CD4-positive, alpha-beta T cell treated with Interleukin-4 for 4 hours (primary cell): ENCODE results near the gene DNLZ.

ENCODE experiments used
- DNase-seq: peaks from one replicate; pipeline ENCODE4 v3.0.0-alpha.2; 2020

Gene DNLZ

DNA sequence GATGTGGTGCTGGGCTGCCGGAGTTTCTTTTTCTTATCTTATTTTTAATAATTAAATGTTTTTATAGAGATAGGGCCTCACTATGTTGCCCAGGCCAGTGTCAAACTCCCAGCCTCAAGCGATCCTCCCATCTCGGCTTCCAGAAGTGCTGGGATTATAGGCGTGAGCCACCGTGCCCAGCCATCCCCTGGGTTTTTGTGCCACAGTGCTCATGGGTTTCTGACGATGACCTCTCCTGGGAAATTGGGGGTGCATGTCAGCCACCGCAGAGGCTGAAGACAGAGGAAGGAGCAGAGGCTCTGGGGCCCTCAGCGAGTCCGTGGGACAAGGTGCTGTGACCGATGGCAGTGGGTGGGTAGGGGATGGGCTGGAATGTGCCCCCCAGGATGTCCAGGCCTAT, 21.8 kb downstream of the DNLZ start:
- no peak for DNase-seq

DNA sequence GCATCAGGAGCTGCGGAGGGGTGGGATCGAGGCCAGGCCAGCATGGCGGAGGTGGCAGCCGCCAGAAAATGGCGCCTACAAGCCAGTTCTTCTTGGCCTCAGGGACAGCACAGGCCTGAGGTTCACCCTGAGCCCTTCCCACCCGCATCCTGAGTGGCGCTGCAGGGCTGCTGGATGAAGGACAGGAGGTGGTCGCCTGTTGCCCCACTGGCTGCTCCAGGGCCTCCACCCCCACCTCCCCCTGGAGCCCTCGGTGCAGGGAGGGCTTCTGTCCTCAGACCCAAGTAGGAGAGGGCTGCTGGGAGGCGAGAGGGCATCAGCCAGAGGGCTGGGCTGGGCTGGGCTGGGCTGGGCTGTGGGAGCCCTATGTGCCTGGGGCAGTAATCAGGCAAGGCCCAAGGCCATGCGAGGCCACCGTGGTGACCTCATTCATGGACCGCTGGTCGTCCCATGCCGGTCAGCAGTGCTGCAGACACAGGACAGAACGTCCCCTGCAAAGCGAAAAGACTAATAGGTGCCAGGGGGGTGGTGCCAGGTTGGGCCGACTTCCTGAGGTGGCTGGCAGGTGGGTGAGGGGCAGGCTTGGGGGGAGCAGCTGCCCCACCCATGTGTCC, 22.4 kb downstream of the DNLZ start:
- no peak for DNase-seq

DNA sequence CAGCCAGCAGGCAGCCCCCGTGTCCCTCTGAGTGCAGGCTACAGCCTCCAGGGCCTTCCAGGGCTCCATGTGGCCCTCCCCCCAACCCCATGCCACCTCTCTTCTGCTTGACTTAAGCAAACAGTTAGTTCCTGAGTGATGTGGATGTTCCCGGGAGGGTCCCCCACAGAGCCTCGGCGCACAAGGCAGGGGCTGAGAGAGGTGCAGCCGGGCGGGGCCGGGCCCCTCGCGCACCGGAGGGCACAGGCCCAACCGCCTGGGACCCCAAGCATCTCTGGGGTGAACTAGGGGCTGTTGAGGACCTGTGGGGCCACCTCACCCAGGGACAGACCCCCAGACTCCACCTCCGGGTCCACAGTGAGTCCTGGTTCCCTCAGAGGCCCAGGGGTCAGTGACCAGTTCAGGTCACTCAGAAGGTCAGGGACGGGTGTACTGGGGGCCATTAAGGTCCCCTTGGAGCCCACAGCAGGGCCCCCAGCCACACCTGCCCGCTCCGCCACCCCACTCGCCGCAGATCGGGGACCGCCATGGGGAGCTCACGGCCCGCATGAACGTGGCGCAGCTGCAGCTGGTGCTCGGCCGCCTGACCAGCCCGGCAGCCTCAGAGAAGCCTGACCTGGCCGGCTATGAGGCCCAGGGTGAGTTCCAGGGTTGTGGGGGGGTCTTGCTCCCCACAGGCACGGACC, 23.0 kb downstream of the DNLZ start:
- DNase-seq = no peak

DNA sequence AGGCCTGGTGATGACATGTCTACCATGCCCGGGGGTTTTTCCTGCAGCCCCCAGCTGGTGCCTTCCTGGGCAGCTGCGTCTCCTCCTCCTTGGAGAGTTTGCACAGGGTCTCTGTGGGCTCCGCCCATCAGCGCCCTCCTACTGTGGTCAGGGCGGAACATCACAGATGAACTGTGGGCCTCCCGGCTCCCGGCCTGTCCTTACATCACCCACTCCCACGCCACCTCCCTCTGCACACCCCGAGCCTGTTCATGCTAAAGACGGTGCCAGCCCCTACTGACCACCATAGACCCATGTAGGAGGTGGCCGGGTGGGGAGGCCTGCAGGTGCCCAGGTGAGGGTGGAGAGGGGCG, 23.6 kb downstream of the DNLZ start:
- no peak for DNase-seq

DNA sequence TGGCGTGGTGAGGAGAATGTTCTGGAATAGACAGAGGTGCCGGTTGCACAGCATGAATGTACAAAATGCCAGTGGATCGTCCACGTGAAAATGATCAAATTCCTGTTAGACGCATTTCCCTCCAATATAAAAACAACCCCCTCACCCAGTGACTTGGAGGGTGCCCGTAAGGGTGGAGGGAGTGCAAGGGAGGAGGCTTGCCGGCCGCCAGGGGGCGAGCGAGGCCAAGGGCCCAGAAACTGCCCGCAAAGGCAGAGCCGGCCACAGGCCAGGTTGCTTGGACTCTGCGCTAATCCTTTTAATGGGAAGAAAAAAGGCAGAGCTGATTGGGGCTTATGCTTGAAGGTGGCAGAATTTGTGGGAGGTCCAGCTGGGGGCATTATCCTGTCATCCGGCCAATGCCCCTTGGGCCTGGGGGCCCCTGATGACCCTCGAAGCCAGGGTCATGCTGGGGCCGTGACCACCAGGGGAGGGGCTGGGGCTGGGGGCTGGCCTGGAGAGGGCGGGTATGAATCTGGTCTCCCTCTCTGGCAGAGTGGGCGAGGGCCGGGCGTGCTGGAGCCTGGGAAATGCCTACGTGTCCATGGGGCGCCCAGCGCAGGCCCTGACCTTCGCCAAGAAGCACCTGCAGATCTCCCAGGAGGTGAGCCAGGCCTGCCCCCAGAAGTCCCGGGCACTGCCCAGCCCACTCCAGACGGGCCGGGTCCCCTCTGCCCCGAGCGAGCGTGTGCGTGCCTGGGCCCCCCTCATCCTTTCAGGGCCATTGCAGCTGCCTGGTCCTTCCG, 24.2 kb downstream of the DNLZ start:
- peak; percentile 32 for DNase-seq

DNA sequence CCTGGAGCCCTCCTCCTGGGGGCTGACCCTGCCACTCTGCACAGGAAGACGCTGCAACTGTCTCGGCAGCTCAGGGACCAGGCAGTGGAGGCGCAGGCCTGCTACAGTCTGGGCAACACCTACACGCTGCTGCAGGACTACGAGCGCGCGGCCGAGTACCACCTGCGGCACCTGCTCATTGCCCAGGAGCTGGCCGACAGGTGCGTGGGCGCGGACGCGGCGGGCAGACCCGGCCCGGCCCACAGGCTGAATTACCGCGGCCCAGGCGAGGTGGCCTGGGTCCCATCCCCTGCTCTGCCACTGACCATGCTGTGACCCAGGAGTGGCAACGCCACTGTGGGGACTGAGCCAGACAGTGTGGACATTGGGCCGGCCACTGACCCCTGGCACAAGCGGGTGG, 25.0 kb downstream of the DNLZ start:
- no peak for DNase-seq

DNA sequence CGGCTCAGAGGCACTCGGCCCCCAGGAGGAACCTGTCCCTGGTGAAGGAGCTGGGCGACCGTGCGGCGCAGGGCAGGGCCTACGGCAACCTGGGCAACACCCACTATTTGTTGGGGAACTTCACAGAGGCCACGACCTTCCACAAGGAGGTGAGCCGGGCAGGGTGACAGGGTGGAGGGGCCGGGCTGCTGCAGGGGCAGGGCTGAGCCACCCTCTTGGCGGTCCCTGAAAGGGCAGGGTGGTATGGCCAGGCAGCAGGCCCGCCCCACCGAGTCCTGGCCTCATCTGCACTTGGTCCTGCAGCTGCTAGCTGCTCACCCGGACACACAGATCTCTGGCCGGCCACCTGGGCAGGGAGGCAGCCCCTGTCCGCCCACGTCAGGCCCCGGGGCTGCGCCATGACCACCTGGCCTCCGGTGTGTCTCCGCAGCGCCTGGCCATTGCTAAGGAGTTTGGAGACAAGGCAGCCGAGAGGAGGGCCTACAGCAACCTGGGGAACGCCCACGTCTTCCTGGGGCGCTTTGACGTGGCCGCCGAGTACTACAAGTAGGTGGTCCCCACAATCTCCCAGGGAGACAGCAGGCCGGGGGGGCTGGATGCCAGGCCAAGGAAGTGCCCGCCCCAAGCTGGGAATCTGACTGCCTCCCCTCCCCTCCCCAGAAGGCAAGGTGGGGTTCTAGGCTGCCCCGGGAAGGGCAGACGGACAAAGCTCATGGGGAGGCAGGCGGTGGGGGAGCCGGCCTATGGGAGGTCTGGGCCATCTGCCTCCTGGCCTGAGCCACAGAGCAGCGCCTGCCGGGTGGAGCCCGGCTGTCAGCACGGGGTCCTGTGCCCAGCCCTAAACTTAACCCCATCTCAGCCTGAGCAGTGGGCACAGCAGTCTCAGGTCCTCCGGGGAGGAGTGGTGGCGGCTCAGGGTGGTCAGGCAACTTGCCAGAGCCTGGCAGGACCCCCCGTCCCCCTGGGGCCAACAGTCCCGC, 25.8 kb downstream of the DNLZ start:
- DNase-seq = no peak

DNA sequence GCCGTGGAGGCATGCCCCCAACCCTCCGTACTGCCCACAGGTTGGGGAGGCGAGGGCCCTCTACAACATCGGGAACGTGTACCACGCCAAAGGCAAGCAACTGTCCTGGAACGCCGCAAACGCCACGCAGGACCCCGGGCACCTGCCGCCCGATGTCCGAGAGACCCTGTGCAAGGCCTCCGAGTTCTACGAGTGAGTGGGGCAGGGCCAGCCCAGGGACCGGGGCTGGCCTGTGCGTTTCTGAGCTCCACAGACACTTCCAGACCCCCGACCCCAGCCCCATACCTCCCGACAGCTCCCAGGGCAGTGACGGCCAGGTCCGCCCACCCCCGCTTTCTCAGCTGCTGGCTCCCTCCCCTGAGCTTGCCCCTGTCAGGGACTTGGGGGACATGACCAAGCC, 26.7 kb downstream of the DNLZ start:
- DNase-seq = no peak

DNA sequence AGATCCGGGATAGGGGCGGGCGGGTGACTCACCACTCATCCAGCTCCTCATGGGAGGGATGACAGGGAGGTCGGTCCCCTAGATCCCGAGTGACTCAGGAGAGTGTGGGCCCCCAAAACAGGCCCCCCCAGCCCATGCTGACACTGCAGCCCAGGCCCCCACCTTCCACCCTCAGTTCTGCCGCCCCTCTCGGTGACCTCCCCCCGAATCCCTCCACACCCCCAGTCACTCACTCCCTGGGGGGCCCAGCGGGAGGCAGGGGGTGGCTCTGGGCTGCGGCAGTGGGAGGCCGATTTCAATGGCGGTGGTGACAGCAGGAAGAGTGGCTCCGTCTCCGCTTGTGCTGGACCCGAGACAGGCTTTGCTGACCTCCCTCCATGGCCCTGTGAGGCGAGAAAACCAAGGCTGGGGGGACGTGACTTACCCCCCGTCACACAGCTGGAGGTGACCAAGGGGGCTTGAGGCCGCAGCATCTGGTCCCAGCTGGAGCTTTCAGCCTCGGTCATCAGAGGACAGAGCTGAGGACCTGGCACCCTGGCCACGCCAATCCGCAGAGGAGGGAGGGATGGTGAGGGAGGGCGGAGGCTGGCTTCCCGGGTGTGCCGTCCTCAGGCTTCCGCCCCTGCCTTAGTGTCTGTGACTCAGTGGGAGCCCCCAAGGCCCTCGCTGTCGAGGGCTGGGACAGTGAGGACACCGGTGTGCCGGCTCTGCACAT, 27.2 kb downstream of the DNLZ start:
- DNase-seq = no peak

DNA sequence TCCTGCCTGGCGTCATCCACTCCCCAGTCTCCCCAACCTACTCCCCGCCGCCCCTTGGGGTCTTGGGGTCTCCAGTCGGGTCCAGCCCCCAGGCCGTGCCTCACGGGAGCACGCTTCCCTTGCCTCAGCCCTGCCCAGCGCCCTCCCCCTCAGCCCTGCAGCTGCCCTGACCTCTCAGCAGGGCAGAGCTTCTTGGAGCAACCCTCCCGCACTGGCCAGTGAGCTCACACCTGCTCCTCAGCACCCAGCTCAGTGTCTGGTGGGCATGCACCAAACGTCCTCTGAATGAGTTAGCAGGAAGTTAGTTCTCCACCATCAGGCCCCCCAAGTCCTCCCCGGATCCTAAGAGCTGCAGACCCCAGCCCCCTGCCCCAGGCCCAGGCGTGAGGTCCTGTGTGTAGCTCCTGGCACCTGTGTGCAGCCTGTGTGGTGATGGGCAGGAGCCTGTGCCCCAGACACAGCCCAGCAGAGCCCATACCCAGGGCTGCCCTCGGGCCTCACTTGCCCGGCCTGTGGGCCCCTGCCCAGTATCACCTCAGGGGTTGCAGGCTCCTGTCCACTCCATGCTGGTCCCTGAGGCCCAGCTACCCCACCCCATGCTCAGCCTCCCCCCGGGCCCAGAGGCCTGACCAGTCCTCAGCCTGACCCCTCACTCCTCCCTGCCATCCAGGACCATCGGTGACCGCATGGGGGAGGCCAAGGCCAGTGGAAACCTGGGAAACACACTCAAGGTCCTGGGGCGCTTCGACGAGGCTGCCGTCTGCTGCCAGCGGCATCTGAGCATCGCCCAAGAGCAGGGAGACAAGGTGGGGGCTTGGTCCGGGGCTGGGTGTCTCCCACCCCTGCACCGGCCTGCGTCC, 28.0 kb downstream of the DNLZ start:
- DNase-seq = no peak

DNA sequence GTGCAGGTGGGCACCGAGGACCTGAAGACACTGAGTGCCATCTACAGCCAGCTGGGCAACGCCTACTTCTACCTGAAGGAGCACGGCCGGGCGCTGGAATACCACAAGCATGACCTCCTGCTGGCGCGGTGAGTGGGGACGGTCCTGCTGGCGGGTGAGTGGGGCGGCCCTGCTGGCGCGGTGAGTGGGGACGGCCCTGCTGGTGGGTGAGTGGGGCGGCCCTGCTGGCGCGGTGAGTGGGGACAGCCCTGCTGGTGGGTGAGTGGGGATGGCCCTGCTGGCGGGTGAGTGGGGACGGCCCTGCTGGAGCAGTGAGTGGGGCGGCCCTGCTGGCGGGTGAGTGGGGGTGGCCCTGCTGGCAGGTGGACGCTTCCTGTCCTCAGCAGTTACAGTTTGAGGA, 29.0 kb downstream of the DNLZ start:
- no peak for DNase-seq

DNA sequence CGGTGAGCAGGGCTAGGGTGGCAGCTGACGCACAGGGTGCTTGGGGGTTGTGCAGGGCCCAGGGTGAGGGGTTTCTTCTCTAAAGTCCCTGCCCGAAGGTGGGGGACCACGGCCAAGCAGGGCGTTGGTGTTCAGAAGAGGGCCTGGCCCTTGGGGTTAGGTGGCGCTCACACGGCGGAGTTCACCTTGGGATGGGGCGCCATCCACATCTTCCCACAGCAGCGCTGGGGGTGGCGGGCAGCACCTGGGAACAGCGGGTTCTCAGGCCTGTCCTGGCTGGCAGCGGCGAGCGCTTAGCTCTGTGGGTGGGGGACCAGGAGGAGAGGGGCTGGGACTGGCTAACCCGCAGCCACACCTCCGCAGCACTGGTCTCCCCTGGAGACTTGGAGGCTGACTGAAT, 30.1 kb downstream of the DNLZ start:
- no peak for DNase-seq

DNA sequence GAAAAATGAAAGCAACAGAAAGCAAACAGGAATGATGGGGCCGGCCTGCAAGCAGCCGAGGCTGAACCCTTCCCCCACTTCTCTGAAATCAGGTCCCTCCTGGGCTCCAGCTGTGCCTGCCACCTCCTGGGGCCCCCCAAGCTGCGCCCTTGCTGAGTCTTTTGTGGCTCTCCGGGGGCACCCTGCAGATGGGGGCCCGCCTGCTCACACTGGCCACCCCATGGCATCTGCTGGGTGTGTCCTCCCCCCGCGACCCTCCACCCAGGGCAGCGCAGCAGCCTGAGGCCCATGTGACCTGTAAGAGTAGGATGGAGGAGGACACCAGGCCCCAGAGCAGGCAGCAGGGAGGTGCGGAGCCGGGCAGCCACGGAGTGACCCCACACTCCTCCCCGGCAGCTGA, 30.5 kb downstream of the DNLZ start:
- DNase-seq = no peak

DNA sequence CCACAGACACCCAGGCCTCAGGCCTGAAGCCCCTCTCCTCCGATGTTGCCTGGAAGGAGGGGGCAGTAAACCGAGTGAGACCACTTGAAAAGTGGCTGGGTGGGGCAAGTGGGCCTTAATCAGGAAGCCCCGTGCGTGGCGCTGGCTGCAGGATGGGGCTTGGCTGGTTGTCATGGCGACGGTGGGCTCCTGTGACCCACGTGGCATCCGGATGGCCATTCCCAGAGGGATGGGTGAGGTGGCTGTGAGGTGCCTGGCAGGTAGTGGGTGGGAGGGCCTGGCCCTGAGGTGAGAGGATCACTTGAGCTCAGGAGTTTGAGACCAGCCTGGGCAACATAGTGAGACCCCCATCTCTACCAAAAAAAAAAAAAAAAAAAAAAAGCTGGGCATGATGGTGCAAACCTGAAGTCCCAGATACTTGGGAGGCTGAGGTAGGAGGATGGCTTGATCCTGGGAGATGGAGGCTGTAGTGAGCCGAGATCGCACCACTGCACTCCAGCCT, 31.0 kb downstream of the DNLZ start:
- no peak for DNase-seq

DNA sequence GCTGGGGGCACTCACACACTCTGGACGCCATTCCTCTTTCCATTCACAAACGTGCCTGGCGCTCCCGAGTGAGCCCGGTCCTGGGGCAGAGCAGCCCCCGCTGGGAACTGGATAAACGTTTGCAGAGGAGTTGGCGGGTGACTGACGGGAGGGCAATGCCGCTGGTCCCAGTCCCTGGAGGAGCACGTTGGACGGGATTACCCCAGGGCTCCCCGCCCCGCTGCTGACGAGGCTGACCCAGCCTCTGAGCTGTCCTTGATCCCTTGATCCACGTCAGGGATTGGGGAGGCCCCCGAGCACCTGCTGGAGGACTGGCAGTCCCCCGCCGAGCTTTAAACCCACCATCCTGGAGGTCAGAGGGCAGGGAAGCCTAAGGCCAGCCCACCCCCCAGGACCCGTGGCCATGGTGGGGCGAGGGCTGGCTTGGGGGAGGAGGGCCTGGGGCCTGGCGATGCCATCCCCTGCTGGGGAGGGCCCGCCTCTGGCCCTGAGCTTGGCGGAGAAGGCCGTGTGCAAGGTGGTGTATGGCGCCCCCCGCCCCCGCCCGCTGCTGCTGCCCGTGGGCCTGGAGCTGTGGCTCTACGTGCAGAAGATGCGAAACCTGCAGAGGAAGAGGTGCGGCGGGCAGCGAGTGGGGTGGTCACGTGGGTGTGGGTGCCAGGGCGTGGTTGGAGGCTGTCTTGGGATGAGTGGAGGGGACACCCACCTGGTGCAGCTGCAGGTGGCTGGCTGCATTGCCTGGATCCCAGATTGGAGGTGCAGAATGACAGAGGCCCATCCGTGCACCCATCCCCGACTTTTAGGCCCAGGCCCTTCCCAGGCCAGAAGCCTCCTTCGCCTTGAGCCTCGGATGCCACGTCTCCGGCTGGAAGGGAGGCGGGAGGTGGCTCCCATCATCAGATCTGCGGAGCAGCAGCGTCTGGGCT, 31.7 kb downstream of the DNLZ start:
- no peak for DNase-seq

DNA sequence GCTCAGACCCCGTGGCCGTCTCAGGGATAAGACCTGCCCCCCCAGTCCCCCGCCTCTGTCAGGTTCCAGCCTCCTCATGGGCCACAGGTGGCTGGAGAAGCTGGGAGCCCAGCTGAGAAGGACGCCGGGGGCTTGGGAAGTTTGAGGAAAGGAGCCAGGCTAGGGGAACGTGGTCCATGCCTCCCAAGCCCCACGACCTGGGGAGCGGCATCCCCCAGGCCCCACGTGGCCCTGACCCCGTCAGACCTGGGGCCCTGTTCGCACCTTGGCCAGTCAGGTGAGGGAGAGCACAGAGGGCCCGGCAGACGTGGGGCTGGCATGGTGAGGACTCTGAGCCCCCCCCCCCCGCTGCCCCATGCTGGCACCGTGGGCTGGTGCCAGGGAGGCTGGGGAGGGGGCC, 32.5 kb downstream of the DNLZ start:
- no peak for DNase-seq

DNA sequence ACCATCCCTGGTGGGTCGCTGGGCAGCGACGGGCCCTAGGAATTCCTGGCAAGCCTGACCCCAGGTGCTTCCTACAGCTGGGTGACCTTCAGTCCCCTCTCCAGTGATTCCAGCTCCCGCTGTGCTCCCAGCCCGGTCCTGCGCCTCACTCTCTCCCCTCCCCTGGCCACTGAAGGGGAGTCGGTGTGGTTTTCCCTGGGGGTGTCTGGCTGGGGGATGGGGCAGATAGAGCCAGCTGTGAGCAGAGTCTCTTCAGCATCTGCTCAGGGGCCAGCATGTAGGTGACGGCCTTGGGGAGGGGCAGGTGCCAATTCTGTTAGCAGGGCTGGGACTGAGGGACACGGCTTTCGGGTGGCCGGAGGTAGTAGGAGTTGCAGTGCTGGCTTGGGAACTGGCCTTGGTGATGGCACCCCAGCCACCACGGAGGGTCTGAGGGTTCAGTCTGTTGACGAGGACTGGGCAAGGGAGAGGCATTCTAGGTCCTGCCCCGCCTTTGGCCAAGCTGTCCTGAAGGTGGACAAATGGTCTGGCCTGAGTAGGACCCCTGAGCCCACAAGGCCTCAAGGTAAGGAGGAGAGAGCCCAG, 33.0 kb downstream of the DNLZ start:
- DNase-seq = no peak

DNA sequence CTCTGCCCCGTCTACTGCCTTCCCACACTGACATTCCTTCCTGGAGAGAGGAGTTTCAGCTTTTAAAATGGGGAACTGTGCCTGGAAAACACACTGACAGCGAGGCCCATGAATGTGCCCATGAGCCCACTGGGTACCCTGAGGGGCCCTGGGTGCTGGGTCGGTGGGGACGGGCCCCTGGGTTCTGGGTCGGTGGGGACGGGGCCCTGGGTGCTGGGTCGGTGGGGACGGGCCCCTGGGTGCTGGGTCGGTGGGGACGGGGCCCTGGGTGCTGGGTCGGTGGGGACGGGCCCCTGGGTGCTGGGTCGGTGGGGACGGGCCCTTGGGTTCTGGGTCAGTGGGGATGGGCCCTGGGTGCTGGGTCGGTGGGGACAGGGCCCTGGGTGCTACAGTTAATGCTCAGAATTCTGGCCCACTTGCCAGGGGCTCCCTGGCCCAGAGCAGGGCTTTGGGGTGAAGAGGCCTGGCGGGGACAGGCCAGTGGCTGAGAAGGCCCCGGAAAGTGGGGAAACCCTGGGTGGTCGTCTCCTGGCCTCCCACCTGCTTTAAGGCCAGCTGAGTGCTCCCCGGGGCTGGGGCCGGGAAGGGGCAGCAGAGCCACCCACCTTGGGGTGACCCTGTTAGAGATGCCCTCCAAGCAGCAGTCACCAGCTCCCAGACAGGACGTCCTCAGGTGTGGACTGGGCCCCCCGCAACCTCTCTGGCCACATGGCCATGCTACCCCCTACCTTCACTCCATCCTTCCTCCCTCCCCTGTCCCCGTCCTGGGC, 33.7 kb downstream of the DNLZ start:
- DNase-seq = no peak

DNA sequence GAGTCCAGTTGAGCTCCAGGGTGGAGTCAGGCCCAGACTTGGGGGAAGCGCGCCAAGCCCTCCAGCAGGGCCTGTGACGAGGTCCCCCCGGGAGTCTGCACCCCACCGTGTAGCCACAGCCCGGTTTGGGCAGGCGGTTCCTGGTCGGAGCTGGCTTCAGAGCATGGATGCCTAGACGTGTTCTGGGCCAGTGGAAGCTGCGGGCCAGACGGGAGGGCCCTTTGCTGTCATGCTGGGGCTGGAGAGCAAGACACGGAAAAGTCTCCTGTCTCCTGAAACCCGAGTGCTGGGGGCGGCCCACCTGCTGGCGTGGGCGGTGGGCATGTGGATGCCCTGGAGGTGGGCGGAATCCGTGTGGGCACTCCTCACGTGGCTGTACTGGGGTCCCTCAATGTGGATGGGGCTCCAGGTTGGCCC, 34.3 kb downstream of the DNLZ start:
- DNase-seq = no peak
